Measurements from ENCODE around the gene BAIAP2.

Gene BAIAP2

GRCh38 chr17:81127526-81128177, 92.7 kb downstream of the BAIAP2 start:
- no peak for FAIRE-seq
- no peak for TF ChIP-seq POLR2A (IDR thresholded peaks at IDR 0.05; ENCODE audit: low read depth, low read length)
- no peak for DNase-seq (ENCODE audit: insufficient read length, low spot score)

GRCh38 chr17:81128338-81128737, 93.4 kb downstream of the BAIAP2 start:
- no peak for TF ChIP-seq POLR2A (IDR thresholded peaks at IDR 0.05; ENCODE audit: low read depth, low read length)

GRCh38 chr17:81128774-81129173, 93.8 kb downstream of the BAIAP2 start:
- TF ChIP-seq POLR2A (IDR thresholded peaks at IDR 0.05; ENCODE audit: low read depth, low read length) = no peak
- DNase-seq (ENCODE audit: insufficient read length, low spot score) (no peak), FAIRE-seq (no peak)

More at GRCh38 chr17:81128338-81128737, 93.4 kb downstream of the BAIAP2 start:
- DNase-seq (ENCODE audit: insufficient read length, low spot score) (no peak), FAIRE-seq (no peak)

- no peak for TF ChIP-seq POLR2A (IDR thresholded peaks at IDR 0.05; ENCODE audit: low read depth, low read length)
- FAIRE-seq (no peak), DNase-seq (ENCODE audit: insufficient read length, low spot score) (no peak)
These were observed 94.3 kb downstream of the BAIAP2 start for GRCh38 chr17:81129289-81129688.

GRCh38 chr17:81129711-81130367, 94.9 kb downstream of the BAIAP2 start:
- FAIRE-seq (no peak), DNase-seq (ENCODE audit: insufficient read length, low spot score) (no peak)
- no peak for TF ChIP-seq POLR2A (IDR thresholded peaks at IDR 0.05; ENCODE audit: low read depth, low read length)

- TF ChIP-seq POLR2A (IDR thresholded peaks at IDR 0.05; ENCODE audit: low read depth, low read length) = no peak
- DNase-seq (ENCODE audit: insufficient read length, low spot score) (no peak), FAIRE-seq (no peak)
These were observed 95.7 kb downstream of the BAIAP2 start for GRCh38 chr17:81130385-81131361.

GRCh38 chr17:81131486-81132196, 96.7 kb downstream of the BAIAP2 start:
- DNase-seq (ENCODE audit: insufficient read length, low spot score) = no peak
- no peak for TF ChIP-seq POLR2A (IDR thresholded peaks at IDR 0.05; ENCODE audit: low read depth, low read length)
- no peak for FAIRE-seq

GRCh38 chr17:81132197-81132540, 97.2 kb downstream of the BAIAP2 start:
- no peak for DNase-seq (ENCODE audit: insufficient read length, low spot score)
- no peak for TF ChIP-seq POLR2A (IDR thresholded peaks at IDR 0.05; ENCODE audit: low read depth, low read length)
- FAIRE-seq = no peak

- no peak for TF ChIP-seq POLR2A (IDR thresholded peaks at IDR 0.05; ENCODE audit: low read depth, low read length)
- no peak for DNase-seq (ENCODE audit: insufficient read length, low spot score)
- FAIRE-seq = no peak
These were observed 98.1 kb downstream of the BAIAP2 start for GRCh38 chr17:81132770-81133723.

- DNase-seq (ENCODE audit: insufficient read length, low spot score) (no peak), FAIRE-seq (no peak)
- TF ChIP-seq POLR2A (IDR thresholded peaks at IDR 0.05; ENCODE audit: low read depth, low read length) = no peak
These were observed 99.3 kb downstream of the BAIAP2 start for GRCh38 chr17:81134064-81134781.

- TF ChIP-seq POLR2A (IDR thresholded peaks at IDR 0.05; ENCODE audit: low read depth, low read length) = no peak
- FAIRE-seq = no peak
- no peak for DNase-seq (ENCODE audit: insufficient read length, low spot score)
These were observed 100.7 kb downstream of the BAIAP2 start for GRCh38 chr17:81135505-81136278.
